MCF 10A (cell line): ENCODE measurements around the gene ABHD14A. TPM values are rescaled to one million over a fixed set of nuclear protein-coding genes. Genes with fewer than 3 reads are reported as not detected.

Experiments used
- BruUV-seq: library from RNA; stranded (reverse); fragments of 400-500 nt; replicated peaks from 2 replicates; lab custom pipeline; 2021; lab: Mats Ljungman, UMichigan
- CTCF ChIA-PET: fragments of 300-600 bp; sonication (Branson Sonifier 250); formaldehyde crosslinking; extraction: SDS; loops from one replicate; lab custom pipeline; 2021; ENCODE audit warnings: antibody characterized with exemption, inconsistent platforms; lab: Yijun Ruan, JAX
- POLR2A ChIA-PET: fragments of 300-600, 350-650 bp; sonication (Branson Sonifier 250); formaldehyde crosslinking; extraction: SDS; loops from one replicate; lab custom pipeline; 2020; ENCODE audit warnings: antibody characterized with exemption, inconsistent platforms; lab: Yijun Ruan, JAX
- DNase-seq: peaks from one replicate; pipeline ENCODE4 v3.0.0-alpha.2; 2018; ENCODE audit not compliant: unreplicated experiment
- H3K27ac Mint-ChIP-seq: one replicate; pipeline ENCODE4 v1.8.0; 2022; ENCODE audit warnings: mild to moderate bottlenecking, low read depth, mixed read lengths; ENCODE audit not compliant: unreplicated experiment
- H3K27me3 Mint-ChIP-seq: one replicate; pipeline ENCODE4 v1.8.0; 2022; ENCODE audit warnings: mixed read lengths; ENCODE audit not compliant: insufficient read depth, unreplicated experiment
- H3K36me3 Mint-ChIP-seq: one replicate; pipeline ENCODE4 v1.8.0; 2022; ENCODE audit warnings: mild to moderate bottlenecking, moderate library complexity, mixed read lengths; ENCODE audit not compliant: insufficient read depth, unreplicated experiment
- H3K4me1 Mint-ChIP-seq: one replicate; pipeline ENCODE4 v1.8.0; 2022; ENCODE audit warnings: mixed read lengths; ENCODE audit not compliant: insufficient read depth, unreplicated experiment
- H3K4me3 Mint-ChIP-seq: one replicate; pipeline ENCODE4 v1.8.0; 2022; ENCODE audit warnings: mild to moderate bottlenecking, moderate library complexity, mixed read lengths; ENCODE audit not compliant: unreplicated experiment
- H3K9me3 Mint-ChIP-seq: one replicate; pipeline ENCODE4 v1.8.0; 2022; ENCODE audit warnings: mixed read lengths; ENCODE audit not compliant: unreplicated experiment
- CTCF ChIP-seq: fragments of 200-600 bp; IDR thresholded peaks from one replicate; pipeline ENCODE4 v1.8.0; 2022; ENCODE audit warnings: antibody characterized with exemption, mild to moderate bottlenecking; ENCODE audit not compliant: unreplicated experiment
- intact Hi-C: fragments of 100-400 bp; cut with micrococcal nuclease; formaldehyde crosslinking; loops from 2 replicates; pipeline ENCODE4 v1.14.1; 2022
- total RNA-seq: library from RNA; stranded (reverse); gene quantifications from 2 replicates; pipeline ENCODE4 v1.2.3, GENCODE V29; 2022

Gene ABHD14A
- total RNA-seq, 1 experiment from 2014 or later: 8.1 TPM

- Mint-ChIP-seq H3K27ac (no peak overlapping the region), H3K4me1 (no peaks in the 10 kb centered on the region), H3K9me3 (no peaks in the 10 kb centered on the region), H3K27me3 (no peaks in the 10 kb centered on the region), H3K36me3 (peaks cover 74% of the 10 kb centered on the region), H3K4me3 (no peak overlapping the region)
- TF ChIP-seq CTCF: no peak
- no peak for DNase-seq
- no TSS peak for BruUV-seq
- ChIA-PET CTCF (interaction anchor here (0.6 kb wide), 2 partner anchors 153 to 1277 kb away, joined by 3 to 4 read pairs; no protein-coding TSS in a partner anchor), POLR2A (interaction anchor here (0.6 to 1.1 kb wide), 2 partner anchors 8 to 23 kb away, joined by 3 to 6 read pairs; partner anchors contain the start of gene RRP9)
- intact Hi-C loops: no loop called here
Measured at GRCh38 chr3:51933471-51934138, 41.3 kb upstream of the ABHD14A start.

GRCh38 chr3:51934139-51934850, 40.6 kb upstream of the ABHD14A start:
- peaks cover 75% of the 10 kb centered on the region for H3K36me3 Mint-ChIP-seq
- DNase-seq: no peak
- H3K27ac Mint-ChIP-seq: no peak overlapping the region
- TF ChIP-seq CTCF: no peak
- no peaks in the 10 kb centered on the region for H3K27me3 Mint-ChIP-seq
- ChIA-PET CTCF (interaction anchor here (0.7 kb wide), 2 partner anchors 12 to 544 kb away, joined by 3 read pairs; no protein-coding TSS in a partner anchor), POLR2A (interaction anchor here (0.6 kb wide), 2 partner anchors 23 to 48 kb away, joined by 3 to 6 read pairs; no protein-coding TSS in a partner anchor)
- no peaks in the 10 kb centered on the region for H3K4me1 Mint-ChIP-seq
- no peaks in the 10 kb centered on the region for H3K9me3 Mint-ChIP-seq
- no peak overlapping the region for H3K4me3 Mint-ChIP-seq
- intact Hi-C loops: no loop called here
- no TSS peak for BruUV-seq

GRCh38 chr3:51934991-51935885, 39.6 kb upstream of the ABHD14A start:
- TF ChIP-seq CTCF: no peak
- CTCF ChIA-PET: interaction anchor here (0.6 to 1.5 kb wide), 4 partner anchors 10 to 545 kb away, joined by 3 to 4 read pairs (median 3); no protein-coding TSS in a partner anchor
- H3K36me3 Mint-ChIP-seq: peaks cover 84% of the 10 kb centered on the region

More at GRCh38 chr3:51934991-51935885, 39.6 kb upstream of the ABHD14A start:
- POLR2A ChIA-PET: no interaction called here
- Mint-ChIP-seq H3K4me1 (peaks cover under 1% of the 10 kb centered on the region), H3K4me3 (no peak overlapping the region), H3K27me3 (no peaks in the 10 kb centered on the region), H3K9me3 (no peaks in the 10 kb centered on the region), H3K27ac (no peak overlapping the region)
- intact Hi-C loops: no loop called here
- no peak for DNase-seq
- no TSS peak for BruUV-seq
